PC-3 (cell line): ENCODE measurements around the gene DCHS1.

Experiments used
- CTCF ChIP-seq: fragments of 300-600 bp; sonication (generic); conservative IDR thresholded peaks from 2 replicates; pipeline ENCODE4 v1.5.1; 2017; ENCODE audit warnings: antibody characterized with exemption, low read depth, mild to moderate bottlenecking, low read length
- EZH2 ChIP-seq: fragments of 300-600 bp; sonication (generic); IDR thresholded peaks from one replicate; pipeline ENCODE4 v1.6.1; 2017; ENCODE audit warnings: antibody characterized with exemption, mild to moderate bottlenecking, low read length; ENCODE audit not compliant: unreplicated experiment

DNA sequence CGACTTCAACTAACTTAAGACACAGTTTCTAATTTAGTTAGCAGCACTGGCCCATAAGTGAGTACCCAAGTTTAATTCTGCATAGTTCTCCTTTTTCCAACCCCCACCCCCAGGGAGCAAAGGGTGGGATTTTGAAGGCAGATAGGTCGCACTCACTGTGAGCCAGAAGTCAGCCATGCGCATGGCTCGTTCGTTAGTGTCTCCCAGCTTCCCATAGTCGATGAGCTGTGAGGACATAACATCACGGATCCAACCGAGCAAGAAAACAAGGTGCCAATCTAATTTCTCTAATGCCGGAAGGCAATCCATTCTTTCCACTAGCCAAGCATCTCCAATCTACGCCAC lies 27.0 kb upstream of the DCHS1 start:
- TF ChIP-seq EZH2 (no peak), CTCF (no peak)
